Caco-2 (cell line): ENCODE results near the gene ADIPOR2. TPM values are rescaled to one million over a fixed set of nuclear protein-coding genes. Genes with fewer than 3 reads are reported as not detected.
A peak's percentile ranks its signal among the peaks of the same experiment; 100 is the strongest.

Experiments
- BruUV-seq: library from RNA; stranded (reverse); fragments of 400-500 nt; replicated peaks from 2 replicates; lab custom pipeline; 2021; lab: Mats Ljungman, UMichigan
- CTCF ChIA-PET: fragments of 300-600 bp; sonication (Branson Sonifier 250); formaldehyde crosslinking; loops from one replicate; lab custom pipeline; 2022; ENCODE audit warnings: antibody characterized with exemption; lab: Charles Lee
- POLR2A ChIA-PET: fragments of 300-600 bp; sonication (Branson Sonifier 250); formaldehyde crosslinking; loops from one replicate; lab custom pipeline; 2022; ENCODE audit warnings: antibody characterized with exemption; lab: Charles Lee
- DNase-seq, 2 experiments: peaks; one replicate each; pipeline versions ENCODE4 v3.0.0 to v3.0.0-alpha.2; 2020 to 2022
- H3K27me3 ChIP-seq: replicated peaks from 2 replicates; pipeline ENCODE4 v1.6.0; 2011; ENCODE audit warnings: low read length; ENCODE audit not compliant: control insufficient read depth, insufficient read depth
- H3K36me3 ChIP-seq: 2 replicates; pipeline ENCODE4 v1.5.1; 2011; ENCODE audit warnings: low read length; ENCODE audit not compliant: control insufficient read depth, insufficient read depth
- H3K4me1 ChIP-seq: fragments of 250-450 bp; sonication (Bioruptor Pico); 2 replicates; pipeline ENCODE4 v1.5.1; 2020; ENCODE audit warnings: mild to moderate bottlenecking
- H3K4me3 ChIP-seq: 2 replicates; pipeline ENCODE4 v1.5.1; 2011; ENCODE audit warnings: low read depth, mild to moderate bottlenecking, control low read depth, low read length
- H3K9me3 ChIP-seq: fragments of 250-450 bp; sonication (Bioruptor Pico); 2 replicates; pipeline ENCODE4 v1.5.1; 2020; ENCODE audit warnings: mild to moderate bottlenecking, moderate library complexity
- H3K27ac Mint-ChIP-seq: one replicate; pipeline ENCODE4 v1.8.0; 2022; ENCODE audit warnings: mixed read lengths; ENCODE audit not compliant: unreplicated experiment
- H3K27me3 Mint-ChIP-seq: one replicate; pipeline ENCODE4 v1.8.0; 2022; ENCODE audit warnings: mixed read lengths; ENCODE audit not compliant: insufficient read depth, unreplicated experiment
- H3K36me3 Mint-ChIP-seq: one replicate; pipeline ENCODE4 v1.8.0; 2022; ENCODE audit warnings: mild to moderate bottlenecking, mixed read lengths; ENCODE audit not compliant: insufficient read depth, unreplicated experiment
- H3K4me1 Mint-ChIP-seq: one replicate; pipeline ENCODE4 v1.8.0; 2022; ENCODE audit warnings: low read depth, mixed read lengths; ENCODE audit not compliant: unreplicated experiment
- H3K4me3 Mint-ChIP-seq: one replicate; pipeline ENCODE4 v1.8.0; 2022; ENCODE audit warnings: mild to moderate bottlenecking, moderate library complexity, mixed read lengths; ENCODE audit not compliant: unreplicated experiment
- H3K9me3 Mint-ChIP-seq: one replicate; pipeline ENCODE4 v1.8.0; 2022; ENCODE audit warnings: mixed read lengths; ENCODE audit not compliant: unreplicated experiment
- CTCF ChIP-seq, 2 experiments: fragments of 200-600 bp in 1 of 2; IDR thresholded peaks; 1 replicate in 1 of 2; 2 replicates in 1 of 2; pipeline versions ENCODE4 v1.5.1 to v1.8.0; 2011 to 2022; ENCODE audit warnings: antibody characterized with exemption in 1 of 2, control low read depth in 1 of 2, inconsistent platforms in 1 of 2, low read depth in 1 of 2, low read length in 1 of 2, mild to moderate bottlenecking in 1 of 2, moderate library complexity in 1 of 2; ENCODE audit not compliant: insufficient read depth in 1 of 2, severe bottlenecking in 1 of 2, unreplicated experiment in 1 of 2
- intact Hi-C: fragments of 100-400 bp; cut with micrococcal nuclease; formaldehyde crosslinking; loops from one replicate; pipeline ENCODE4 v1.10.0; 2022; ENCODE audit not compliant: unreplicated experiment
- total RNA-seq: library from RNA; stranded (reverse); gene quantifications from 2 replicates; pipeline ENCODE4 v1.2.3, GENCODE V29; 2022

The ADIPOR2 gene
- total RNA-seq, 1 experiment from 2014 or later = 119 TPM

- no peak for DNase-seq
- Mint-ChIP-seq H3K27me3 (no peaks in the 10 kb centered on the region), H3K9me3 (no peaks in the 10 kb centered on the region), H3K4me1 (peaks cover 25% of the 10 kb centered on the region), H3K27ac (peak overlapping the region; percentile 33), H3K36me3 (peaks cover 59% of the 10 kb centered on the region), H3K4me3 (peak overlapping the region; percentile 6)
- no peaks in the 10 kb centered on the region for H3K27me3 ChIP-seq
- H3K36me3 ChIP-seq = no peaks in the 10 kb centered on the region; the same call in 1 of the 2 replicates
- no peak for TF ChIP-seq CTCF (IDR thresholded peaks at IDR 0.05; ENCODE audit: insufficient read depth in 1 of 2, low read depth in 1 of 2, low read length in 1 of 2, severe bottlenecking in 1 of 2, unreplicated experiment in 1 of 2)
- intact Hi-C loops = loop anchor here (5.0 kb wide), 1 partner anchor 246 kb away; no protein-coding TSS in a partner anchor
- no TSS peak for BruUV-seq
- ChIA-PET CTCF (interaction anchor here (0.7 to 3.1 kb wide), 2 partner anchors 82 to 96 kb away, joined by 4 to 45 read pairs; no protein-coding TSS in a partner anchor), POLR2A (interaction anchor here (0.7 kb wide), 1 partner anchor 49 kb away, joined by 4 read pairs; no protein-coding TSS in a partner anchor)
- peaks cover 54% of the 10 kb centered on the region for H3K4me1 ChIP-seq
- H3K4me3 ChIP-seq = no peak overlapping the region
- no peaks in the 10 kb centered on the region for H3K9me3 ChIP-seq
Observed at GRCh38 chr12:1695886-1696670, 5.2 kb downstream of the ADIPOR2 start.

GRCh38 chr12:1696800-1697199 lies 5.9 kb downstream of the ADIPOR2 start:
- Mint-ChIP-seq H3K27ac (no peak overlapping the region), H3K9me3 (no peaks in the 10 kb centered on the region), H3K27me3 (no peaks in the 10 kb centered on the region), H3K4me1 (peaks cover 25% of the 10 kb centered on the region), H3K36me3 (peaks cover 53% of the 10 kb centered on the region), H3K4me3 (no peak overlapping the region)
- H3K36me3 ChIP-seq = no peaks in the 10 kb centered on the region; the same call in 1 of the 2 replicates
- H3K4me3 ChIP-seq = no peak overlapping the region
- CTCF ChIA-PET = interaction anchor here (0.7 to 3.1 kb wide), 4 partner anchors 14 to 95 kb away, joined by 4 to 45 read pairs (median 4); no protein-coding TSS in a partner anchor
- H3K4me1 ChIP-seq = peaks cover 54% of the 10 kb centered on the region
- DNase-seq = no peak
- no peak for TF ChIP-seq CTCF (IDR thresholded peaks at IDR 0.05; ENCODE audit: insufficient read depth in 1 of 2, low read depth in 1 of 2, low read length in 1 of 2, severe bottlenecking in 1 of 2, unreplicated experiment in 1 of 2)
- POLR2A ChIA-PET = interaction anchor here (0.7 kb wide), 1 partner anchor 48 kb away, joined by 4 read pairs; no protein-coding TSS in a partner anchor
- H3K27me3 ChIP-seq = no peaks in the 10 kb centered on the region
- BruUV-seq = no TSS peak
- H3K9me3 ChIP-seq = no peaks in the 10 kb centered on the region
- intact Hi-C loops = loop anchor here (5.0 kb wide), 1 partner anchor 246 kb away; no protein-coding TSS in a partner anchor

- CTCF ChIA-PET = interaction anchor here (1.2 to 3.1 kb wide), 3 partner anchors 14 to 95 kb away, joined by 4 to 45 read pairs (median 5); no protein-coding TSS in a partner anchor
- Histone ChIP-seq H3K4me1 (peaks cover 51% of the 10 kb centered on the region), H3K4me3 (no peak overlapping the region), H3K9me3 (no peaks in the 10 kb centered on the region), H3K36me3 (no peaks in the 10 kb centered on the region; the same call in 1 of the 2 replicates), H3K27me3 (no peaks in the 10 kb centered on the region)
- H3K9me3 Mint-ChIP-seq = no peaks in the 10 kb centered on the region
- BruUV-seq = no TSS peak
- POLR2A ChIA-PET = no interaction called here
- H3K27ac Mint-ChIP-seq = no peak overlapping the region
- H3K27me3 Mint-ChIP-seq = no peaks in the 10 kb centered on the region
- H3K4me3 Mint-ChIP-seq = no peak overlapping the region
- H3K4me1 Mint-ChIP-seq = peaks cover 25% of the 10 kb centered on the region
- intact Hi-C loops = loop anchor here (5.0 kb wide), 1 partner anchor 245 kb away; no protein-coding TSS in a partner anchor
- H3K36me3 Mint-ChIP-seq = peaks cover 53% of the 10 kb centered on the region
- no peak for TF ChIP-seq CTCF (IDR thresholded peaks at IDR 0.05; ENCODE audit: insufficient read depth in 1 of 2, low read depth in 1 of 2, low read length in 1 of 2, severe bottlenecking in 1 of 2, unreplicated experiment in 1 of 2)
- DNase-seq = no peak
Observed at GRCh38 chr12:1697271-1697670, 6.4 kb downstream of the ADIPOR2 start.
